ENCODE results near the gene PDE4D.

PDE4D gene

GRCh38 chr5:59079622-59080620 is 813.6 kb downstream of the PDE4D start:
- no peak overlapping the region for H3K4me3 ChIP-seq (ENCODE audit: low read length)
- DNase-seq (ENCODE audit: low read depth) = peak; percentile 98
- TF ChIP-seq, protein P1, sequence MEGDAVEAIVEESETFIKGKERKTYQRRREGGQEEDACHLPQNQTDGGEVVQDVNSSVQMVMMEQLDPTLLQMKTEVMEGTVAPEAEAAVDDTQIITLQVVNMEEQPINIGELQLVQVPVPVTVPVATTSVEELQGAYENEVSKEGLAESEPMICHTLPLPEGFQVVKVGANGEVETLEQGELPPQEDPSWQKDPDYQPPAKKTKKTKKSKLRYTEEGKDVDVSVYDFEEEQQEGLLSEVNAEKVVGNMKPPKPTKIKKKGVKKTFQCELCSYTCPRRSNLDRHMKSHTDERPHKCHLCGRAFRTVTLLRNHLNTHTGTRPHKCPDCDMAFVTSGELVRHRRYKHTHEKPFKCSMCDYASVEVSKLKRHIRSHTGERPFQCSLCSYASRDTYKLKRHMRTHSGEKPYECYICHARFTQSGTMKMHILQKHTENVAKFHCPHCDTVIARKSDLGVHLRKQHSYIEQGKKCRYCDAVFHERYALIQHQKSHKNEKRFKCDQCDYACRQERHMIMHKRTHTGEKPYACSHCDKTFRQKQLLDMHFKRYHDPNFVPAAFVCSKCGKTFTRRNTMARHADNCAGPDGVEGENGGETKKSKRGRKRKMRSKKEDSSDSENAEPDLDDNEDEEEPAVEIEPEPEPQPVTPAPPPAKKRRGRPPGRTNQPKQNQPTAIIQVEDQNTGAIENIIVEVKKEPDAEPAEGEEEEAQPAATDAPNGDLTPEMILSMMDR (IDR thresholded peaks at IDR 0.05; ENCODE audit: insufficient read depth, low read depth, low read length, missing control alignments) = no peak

- H3K4me3 ChIP-seq (ENCODE audit: low read length) = no peak overlapping the region
- TF ChIP-seq, protein P1 (IDR thresholded peaks at IDR 0.05; ENCODE audit: insufficient read depth, low read depth, low read length, missing control alignments) = no peak
- DNase-seq (ENCODE audit: low read depth) = no peak
Measured at GRCh38 chr5:59071755-59072549, 821.6 kb downstream of the PDE4D start.

GRCh38 chr5:59069438-59070079 is 824.0 kb downstream of the PDE4D start:
- H3K4me3 ChIP-seq (ENCODE audit: low read length) = no peak overlapping the region
- DNase-seq (ENCODE audit: low read depth) = peak; percentile 87
- TF ChIP-seq, protein P1 (IDR thresholded peaks at IDR 0.05; ENCODE audit: insufficient read depth, low read depth, low read length, missing control alignments) = no peak

DNA sequence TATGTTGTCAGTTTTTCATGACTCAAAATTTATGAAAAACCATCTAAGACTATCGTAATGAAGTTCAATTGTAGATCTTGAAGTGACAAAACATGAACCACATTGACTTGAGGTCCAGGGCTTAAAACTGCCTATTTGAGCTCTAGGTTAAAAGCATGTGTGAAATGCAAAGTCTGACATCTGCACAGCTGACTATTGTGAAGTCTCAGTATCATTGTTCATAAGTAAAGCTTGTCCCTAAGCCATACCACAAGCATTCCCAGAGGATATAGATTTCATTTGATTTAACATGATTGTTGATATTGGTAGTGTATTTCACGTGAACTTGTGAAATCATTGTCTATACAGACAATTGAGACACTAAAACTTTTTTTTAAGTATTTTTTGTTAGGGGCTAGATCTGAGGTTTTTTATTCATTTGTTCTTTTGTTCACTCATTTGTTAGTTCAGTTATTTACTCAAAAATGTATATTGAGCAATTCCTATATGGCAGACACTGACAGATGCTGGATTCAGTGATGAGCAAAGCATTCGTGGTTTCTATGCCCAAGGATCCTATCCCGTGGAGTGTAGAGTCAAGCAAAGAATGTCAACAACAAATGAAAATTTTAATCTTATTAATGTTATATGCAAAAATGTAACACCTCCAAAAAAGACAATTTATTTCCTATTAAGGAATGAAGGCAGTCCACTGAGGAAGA is 825.4 kb downstream of the PDE4D start:
- no peak for DNase-seq (ENCODE audit: low read depth)
- no peak overlapping the region for H3K4me3 ChIP-seq (ENCODE audit: low read length)
- TF ChIP-seq, protein P1 (IDR thresholded peaks at IDR 0.05; ENCODE audit: insufficient read depth, low read depth, low read length, missing control alignments) = no peak

DNA sequence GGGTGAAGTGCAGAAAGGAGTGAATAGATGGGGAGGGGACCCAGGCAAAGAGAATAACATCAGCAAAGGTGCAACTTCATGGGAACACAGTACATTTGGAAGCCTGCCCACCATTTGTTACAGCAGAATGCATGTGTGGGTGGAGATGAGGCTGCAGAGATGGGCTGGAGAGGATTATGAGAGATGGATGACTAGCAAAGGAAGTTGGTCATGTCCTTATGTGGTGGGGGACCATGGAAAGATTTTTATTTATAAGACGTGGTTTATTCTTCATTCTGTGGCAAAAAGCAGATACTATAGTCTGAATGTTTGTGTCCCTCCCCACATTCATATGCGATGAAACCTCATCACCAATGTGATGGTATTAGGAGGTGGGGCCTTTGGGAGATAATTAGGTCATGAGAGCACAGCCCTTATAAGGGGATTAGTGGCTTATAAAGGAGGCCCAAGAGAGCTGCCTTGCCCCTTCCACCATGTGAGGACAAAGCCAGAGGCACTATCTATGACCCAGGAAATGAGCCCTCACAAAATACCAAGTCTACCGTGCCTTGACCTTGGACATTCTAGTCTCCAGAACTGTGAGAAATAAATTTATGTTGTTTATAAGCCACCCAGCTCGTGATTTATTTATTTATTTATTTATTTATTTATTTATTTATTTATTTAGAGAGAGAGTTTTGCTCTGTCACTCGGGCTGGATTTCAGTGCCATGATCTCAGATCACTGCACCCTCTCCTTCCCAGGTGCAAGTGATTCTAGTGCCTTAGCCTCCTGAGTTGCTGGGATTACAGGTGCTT is 827.0 kb downstream of the PDE4D start:
- TF ChIP-seq, protein P1 (IDR thresholded peaks at IDR 0.05; ENCODE audit: insufficient read depth, low read depth, low read length, missing control alignments) = no peak
- DNase-seq (ENCODE audit: low read depth) = peak; percentile 47
- H3K4me3 ChIP-seq (ENCODE audit: low read length) = no peak overlapping the region

Measured in epithelial cell of esophagus (primary cell).